Measurements from ENCODE around the gene NBPF3. TPM values are rescaled to one million over a fixed set of nuclear protein-coding genes. Genes with fewer than 3 reads are reported as not detected.

The NBPF3 gene
- total RNA-seq, 1 experiment from 2014 or later: 15.8 TPM

DNA sequence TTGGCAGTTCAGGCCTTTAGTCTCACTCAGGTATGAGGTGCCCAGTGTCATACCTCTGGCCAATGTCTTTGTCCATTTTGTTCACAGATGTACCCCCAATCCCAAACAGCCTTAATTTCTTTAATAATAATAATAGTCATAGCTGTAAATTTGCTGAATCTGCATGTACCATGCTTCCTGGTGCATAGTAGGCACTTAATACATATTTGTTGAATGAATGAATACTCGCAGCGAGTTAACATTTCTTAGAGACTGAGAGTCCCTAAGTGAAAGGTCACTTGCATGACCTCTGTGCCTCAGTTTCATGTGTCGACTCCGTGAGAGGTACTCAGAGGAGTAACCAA, 81.8 kb downstream of the NBPF3 start:
- Histone ChIP-seq H3K4me1 (ENCODE audit: insufficient read depth, low read length) (peaks cover 8% of the 10 kb centered on the region; the same call in 1 of the 2 replicates), H2BK5ac (ENCODE audit: insufficient read length, low read length) (no peak overlapping the region), H3K79me2 (ENCODE audit: insufficient read depth, low read length) (peaks cover 2% of the 10 kb centered on the region; the same call in 1 of the 2 replicates)

More for the DNA sequence above, 81.8 kb downstream of the NBPF3 start:
- Histone ChIP-seq H3K27ac (ENCODE audit: insufficient read length, low read depth, low read length) (no peak overlapping the region), H3K9ac (ENCODE audit: extremely low read depth, insufficient read length, low read length) (no peak overlapping the region), H3K27me3 (ENCODE audit: insufficient read depth, low read length) (no peaks in the 10 kb centered on the region), H3T11ph (ENCODE audit: low read length) (no peak overlapping the region), H4K91ac (ENCODE audit: insufficient read length, low read depth, low read length) (no peak overlapping the region), H2BK15ac (ENCODE audit: low read depth, low read length) (no peak overlapping the region), H3K4me2 (ENCODE audit: insufficient read depth, insufficient read length, low read length) (no peak overlapping the region), H3K4ac (ENCODE audit: low read depth, low read length) (no peak overlapping the region), H2BK20ac (ENCODE audit: low read depth, low read length, poor library complexity, severe bottlenecking) (no peak overlapping the region), H3K23ac (ENCODE audit: insufficient read length, low read depth, low read length) (no peak overlapping the region), H3K79me1 (ENCODE audit: insufficient read depth, low read depth, low read length, poor library complexity, severe bottlenecking) (no peaks in the 10 kb centered on the region), H2BK120ac (ENCODE audit: low read depth, low read length, poor library complexity, severe bottlenecking) (no peak overlapping the region), H3K14ac (ENCODE audit: insufficient read depth, low read length) (no peak overlapping the region), H2BK12ac (ENCODE audit: insufficient read length, low read depth, low read length) (no peak overlapping the region), H2AK5ac (ENCODE audit: insufficient read length, low read length) (no peak overlapping the region), H3K9me3 (ENCODE audit: control insufficient read depth, low read depth, low read length) (no peaks in the 10 kb centered on the region), H4K20me1 (ENCODE audit: control insufficient read depth, insufficient read depth, insufficient read length) (no peaks in the 10 kb centered on the region), H3K56ac (ENCODE audit: insufficient read length, low read depth, low read length) (no peak overlapping the region), H2AFZ (ENCODE audit: low read length) (no peak overlapping the region), H4K8ac (replicated peaks; ENCODE audit: insufficient read length, low read depth, low read length) (no peak overlapping the region), H3K23me2 (ENCODE audit: insufficient read length, low read depth, low read length, poor library complexity, severe bottlenecking) (no peaks in the 10 kb centered on the region), H3K18ac (ENCODE audit: insufficient read length, low read depth, low read length) (no peak overlapping the region), H4K5ac (ENCODE audit: insufficient read length, low read depth, low read length) (no peak overlapping the region)
- Mint-ChIP-seq H3K27me3 (ENCODE audit: low read depth) (no peaks in the 10 kb centered on the region), H3K36me3 (ENCODE audit: insufficient read depth in 1 of 3, low read depth in 3 of 3) (no peaks in the 10 kb centered on the region), H3K4me1 (peaks cover 41 to 54% of the 10 kb centered on the region in 2 experiments), H3K9me3 (no peaks in the 10 kb centered on the region), H3K27ac (no peak overlapping the region), H3K4me3 (no peak overlapping the region)
- TF ChIP-seq, protein P1, sequence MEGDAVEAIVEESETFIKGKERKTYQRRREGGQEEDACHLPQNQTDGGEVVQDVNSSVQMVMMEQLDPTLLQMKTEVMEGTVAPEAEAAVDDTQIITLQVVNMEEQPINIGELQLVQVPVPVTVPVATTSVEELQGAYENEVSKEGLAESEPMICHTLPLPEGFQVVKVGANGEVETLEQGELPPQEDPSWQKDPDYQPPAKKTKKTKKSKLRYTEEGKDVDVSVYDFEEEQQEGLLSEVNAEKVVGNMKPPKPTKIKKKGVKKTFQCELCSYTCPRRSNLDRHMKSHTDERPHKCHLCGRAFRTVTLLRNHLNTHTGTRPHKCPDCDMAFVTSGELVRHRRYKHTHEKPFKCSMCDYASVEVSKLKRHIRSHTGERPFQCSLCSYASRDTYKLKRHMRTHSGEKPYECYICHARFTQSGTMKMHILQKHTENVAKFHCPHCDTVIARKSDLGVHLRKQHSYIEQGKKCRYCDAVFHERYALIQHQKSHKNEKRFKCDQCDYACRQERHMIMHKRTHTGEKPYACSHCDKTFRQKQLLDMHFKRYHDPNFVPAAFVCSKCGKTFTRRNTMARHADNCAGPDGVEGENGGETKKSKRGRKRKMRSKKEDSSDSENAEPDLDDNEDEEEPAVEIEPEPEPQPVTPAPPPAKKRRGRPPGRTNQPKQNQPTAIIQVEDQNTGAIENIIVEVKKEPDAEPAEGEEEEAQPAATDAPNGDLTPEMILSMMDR (conservative IDR thresholded peaks at IDR 0.05): no peak
- WGBS (ENCODE audit: extremely low coverage, insufficient read length, low lambda C conversion rate): no CpG with 5 or more reads among the region's 4 CpGs
- no peak for DNase-seq

Measured in H9 (cell line).